GM19395 (cell line): Measurements from ENCODE around the gene NTNG1.

Experiments
- ATAC-seq: cut with Tn5 transposase; IDR thresholded peaks from one replicate; pipeline ENCODE4 v1.9.1; 2021; ENCODE audit warnings: mild to moderate bottlenecking, moderate library complexity; ENCODE audit not compliant: unreplicated experiment

The NTNG1 gene

DNA sequence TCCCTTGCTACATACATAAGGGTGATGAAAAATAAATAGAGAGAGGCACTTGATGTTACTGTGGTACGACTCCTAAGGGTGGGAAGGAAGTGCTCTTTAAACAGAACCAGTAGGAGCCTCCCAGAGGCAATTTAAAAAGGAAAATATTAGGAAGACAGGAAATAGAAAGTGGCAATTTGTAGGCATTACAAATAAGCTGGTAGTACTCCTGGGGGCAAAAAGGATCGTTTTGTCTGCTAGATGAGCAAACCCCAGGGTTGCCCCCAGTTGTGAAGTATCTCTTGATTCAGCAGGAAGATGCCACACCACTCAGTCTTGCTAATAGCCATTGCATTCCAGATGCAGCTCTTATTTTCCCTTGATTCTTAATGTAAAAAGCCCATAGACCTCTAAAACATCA, 303.0 kb downstream of the NTNG1 start:
- ATAC-seq = no peak

DNA sequence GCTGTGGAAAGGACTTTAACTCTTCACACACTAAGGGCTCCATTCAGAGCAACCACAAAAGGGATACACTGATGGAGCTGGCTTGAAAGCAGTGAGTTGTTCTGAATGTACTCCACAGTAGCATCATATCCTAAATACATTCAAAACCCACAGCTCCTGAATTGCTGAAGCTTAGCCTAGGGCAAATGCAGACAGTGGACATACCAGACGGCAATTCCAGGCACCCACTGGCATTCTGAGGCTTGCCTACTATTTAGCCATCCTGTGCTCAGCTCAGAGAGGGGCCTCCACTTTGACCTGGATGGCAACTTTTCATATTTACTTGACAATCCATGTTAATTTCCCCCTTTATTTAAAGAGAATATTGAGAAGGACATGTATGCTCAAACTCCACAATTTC, 303.5 kb downstream of the NTNG1 start:
- no peak for ATAC-seq

DNA sequence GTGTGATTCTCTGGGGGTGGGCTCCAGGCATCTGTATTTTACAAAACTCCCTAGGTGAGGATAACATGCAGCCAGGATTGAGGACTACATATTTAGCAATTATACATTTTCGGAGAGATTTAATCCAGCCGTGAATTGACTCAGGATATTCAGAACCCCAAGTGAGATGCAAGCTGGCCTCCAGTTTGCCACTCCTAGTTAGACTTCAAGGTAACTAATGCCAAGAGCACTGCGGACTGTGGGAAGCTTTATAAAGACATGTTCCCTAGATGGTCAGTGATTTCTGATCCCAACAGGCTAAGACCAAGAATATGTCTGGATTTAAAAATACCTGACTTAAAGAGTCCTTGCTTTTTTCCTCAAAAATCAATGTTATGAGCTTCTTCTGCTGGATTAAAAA, 308.5 kb downstream of the NTNG1 start:
- no peak for ATAC-seq

DNA sequence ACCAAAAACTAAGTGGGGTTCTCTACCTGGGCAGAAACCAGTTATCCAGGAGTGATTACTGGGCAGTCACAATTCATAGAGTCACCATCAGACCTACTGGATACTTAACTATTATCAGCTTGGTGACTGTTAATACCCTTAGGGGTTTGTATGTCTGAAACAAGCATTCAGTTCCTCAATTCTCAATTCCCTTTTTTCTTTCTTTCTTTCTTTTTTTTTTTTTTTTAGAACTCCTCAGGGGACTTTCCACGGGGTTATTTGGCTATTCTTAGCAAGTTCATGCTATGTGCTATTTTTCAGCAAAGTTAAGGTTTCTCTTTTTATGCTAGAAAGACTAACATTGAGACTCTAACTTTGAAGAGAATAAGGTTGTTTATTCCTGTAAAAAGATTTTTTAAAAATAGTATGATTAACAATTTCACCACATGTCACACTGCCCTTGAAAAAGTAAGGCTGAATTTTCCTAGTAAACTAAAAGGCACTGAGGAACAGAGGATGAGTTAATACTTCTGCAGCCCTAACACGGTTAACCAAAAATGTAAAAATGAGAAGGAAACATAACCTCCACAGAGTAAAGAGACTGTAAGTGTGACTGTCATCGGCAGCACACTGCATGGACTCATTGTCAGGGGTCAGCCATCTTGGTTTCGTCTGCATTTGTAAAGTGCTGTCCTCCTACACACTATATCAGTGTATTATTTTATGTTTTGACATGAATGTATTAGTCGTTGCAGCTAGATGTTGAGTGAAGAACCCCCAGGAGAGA, 310.2 kb downstream of the NTNG1 start:
- peak; percentile 79 for ATAC-seq

DNA sequence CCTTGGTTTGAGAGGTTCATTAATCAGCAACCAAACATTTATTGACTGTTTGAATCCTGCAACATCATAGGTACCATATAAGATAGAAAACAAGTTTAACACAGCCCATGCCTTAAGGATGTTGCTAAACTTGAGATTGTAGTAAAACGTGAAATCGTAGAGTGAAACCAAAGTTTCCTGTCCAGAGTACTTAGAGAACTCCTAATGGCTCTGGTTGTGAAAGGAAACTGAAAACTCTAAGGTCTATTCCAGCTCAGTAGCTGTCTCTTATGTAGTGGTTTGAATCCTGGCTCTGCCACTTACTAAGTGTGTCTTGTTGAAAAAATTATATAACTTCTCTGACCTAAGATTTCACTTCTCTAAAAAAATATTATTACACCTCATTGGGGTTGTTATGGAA, 310.9 kb downstream of the NTNG1 start:
- ATAC-seq = peak; percentile 66

DNA sequence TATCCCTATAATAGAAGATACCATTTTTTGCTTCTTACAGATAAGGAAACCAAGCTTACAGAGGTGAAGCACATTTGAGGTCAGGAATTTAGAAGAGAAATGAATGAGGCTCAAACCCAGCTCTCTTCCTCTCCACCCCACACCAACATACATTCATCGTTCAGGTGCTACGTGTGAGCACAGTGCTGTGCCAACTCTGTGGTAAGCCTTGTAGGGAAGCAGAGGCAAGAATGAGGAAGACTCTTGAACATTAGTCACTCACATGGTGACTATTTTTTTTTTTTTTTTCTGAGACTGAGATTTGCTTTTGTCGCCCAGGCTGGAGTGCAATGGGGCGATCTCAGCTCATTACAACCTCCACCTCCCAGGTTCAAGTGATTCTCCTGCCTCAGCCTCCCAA, 314.0 kb downstream of the NTNG1 start:
- ATAC-seq = no peak

DNA sequence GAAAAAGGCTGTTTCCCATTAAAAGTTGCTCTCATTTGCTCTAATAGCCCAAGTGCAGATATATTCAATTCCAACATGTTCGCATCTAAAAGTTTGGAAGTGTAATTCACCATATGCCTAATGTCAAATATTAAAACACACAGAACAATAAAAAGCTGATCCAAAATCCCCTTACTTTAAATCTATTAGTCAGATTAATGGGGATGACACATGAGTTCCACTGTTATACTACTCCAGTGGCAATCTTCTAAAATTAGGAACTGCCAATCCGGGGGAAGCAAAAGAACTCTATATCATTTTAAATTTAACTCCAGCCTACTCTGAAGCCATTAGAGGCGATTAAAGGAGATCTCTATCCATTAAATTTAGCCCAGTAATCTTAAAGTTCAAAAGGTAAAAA, 317.1 kb downstream of the NTNG1 start:
- ATAC-seq = no peak

DNA sequence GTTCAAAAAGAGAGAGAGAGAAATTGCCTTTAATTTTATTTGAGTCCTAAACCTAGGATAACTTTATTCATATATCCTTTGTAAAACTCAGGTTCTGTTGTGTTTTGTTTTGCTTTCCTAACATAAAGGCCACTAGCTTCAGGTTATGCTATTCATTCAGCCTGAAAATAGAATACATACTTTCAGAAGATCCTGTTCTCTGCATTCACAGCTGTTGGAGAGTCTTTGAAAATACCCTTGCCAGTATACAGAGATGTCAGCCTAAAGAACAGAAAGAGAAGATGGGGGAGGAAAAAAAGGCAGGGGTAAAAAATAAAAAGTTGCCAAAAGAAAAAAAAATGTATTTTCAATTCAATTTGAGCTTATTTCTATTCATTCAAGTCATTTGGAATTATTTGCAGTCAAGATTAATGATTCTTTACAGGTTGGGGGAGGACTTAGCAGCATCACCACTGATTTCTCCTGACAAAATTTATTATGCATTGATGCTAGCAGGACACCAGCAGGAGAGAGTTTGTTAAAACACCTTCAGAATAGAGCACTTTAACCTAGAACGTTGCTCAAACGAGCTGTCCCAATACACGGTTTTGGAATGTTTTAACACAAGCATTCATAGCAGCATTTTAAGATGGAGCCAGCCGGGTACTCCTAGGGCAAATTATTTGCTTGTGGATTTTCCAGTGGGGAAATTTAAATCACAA, 318.5 kb downstream of the NTNG1 start:
- ATAC-seq = peak; percentile 78

DNA sequence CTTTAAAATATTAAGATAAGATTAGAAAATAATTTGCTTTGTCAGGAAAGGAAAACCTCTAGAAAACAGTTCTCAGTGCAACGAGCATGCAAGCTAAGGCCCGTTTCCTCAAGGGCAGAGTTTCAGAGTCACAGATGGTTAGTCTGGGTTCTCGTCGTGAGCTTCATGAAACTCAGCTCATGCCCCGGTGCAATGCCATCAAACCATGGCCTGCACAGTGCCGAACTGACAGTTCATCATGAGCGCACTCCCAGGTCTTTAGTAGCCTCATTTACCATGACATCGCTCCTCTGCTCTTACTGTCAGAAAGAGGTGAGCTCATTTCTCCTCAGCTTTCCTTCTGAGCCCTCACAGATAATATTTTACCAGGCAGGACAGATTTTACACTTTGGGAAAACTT, 319.2 kb downstream of the NTNG1 start:
- peak; percentile 70 for ATAC-seq

DNA sequence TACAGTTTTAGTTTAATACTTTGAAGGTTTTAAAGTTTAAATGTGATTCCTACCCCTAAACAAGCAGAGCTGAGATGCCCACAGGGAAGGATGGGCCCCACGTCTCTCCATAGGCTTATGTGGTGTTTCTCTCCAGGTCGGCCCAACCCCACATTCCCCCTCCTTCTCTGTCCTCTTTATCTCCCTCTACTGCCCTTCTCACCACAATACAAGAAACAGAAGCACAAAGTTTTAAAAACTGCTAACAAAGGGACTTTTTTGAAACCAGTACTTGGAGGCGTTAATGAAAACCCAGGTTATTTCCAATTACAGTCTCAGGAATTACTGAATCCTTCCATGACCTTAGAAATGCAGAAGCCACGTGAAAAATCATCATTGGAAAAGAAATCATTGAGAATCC, 324.0 kb downstream of the NTNG1 start:
- no peak for ATAC-seq

DNA sequence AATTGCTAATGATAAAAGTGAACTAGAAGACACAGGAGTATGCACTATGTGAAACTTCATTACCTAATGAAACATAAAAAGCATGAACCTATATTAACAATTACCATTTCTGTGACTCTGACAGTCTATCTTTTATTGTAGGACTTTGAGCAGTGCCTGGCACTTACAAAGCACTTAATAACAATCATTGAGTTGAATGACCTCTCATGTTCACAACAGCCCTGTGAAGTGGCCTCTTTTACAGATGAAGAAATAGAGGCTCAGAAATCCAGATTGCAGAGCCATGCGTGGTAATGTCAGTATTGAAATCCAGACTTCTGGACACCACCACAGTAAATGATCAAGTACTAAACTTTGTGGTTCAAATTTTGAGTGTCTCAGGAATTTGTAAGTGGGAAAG, 326.4 kb downstream of the NTNG1 start:
- ATAC-seq = no peak

DNA sequence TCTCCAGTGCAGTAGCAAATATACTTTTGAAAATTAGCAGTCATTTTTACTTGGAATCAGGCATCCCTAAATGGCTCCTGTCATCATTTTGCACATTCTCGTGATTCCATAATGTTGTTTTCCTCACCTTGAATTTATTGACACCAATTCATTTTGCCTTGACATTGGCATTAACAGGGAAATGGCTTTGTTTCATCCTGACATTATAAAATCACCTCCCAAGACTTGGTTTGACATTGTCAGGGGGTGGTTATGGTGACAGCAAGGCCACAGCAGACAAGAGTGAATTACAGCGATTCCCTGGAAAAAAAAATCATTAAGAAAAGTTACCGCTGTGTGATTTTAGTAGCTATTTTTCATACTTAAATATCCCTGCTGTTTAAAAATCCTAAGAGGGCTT, 327.0 kb downstream of the NTNG1 start:
- no peak for ATAC-seq

DNA sequence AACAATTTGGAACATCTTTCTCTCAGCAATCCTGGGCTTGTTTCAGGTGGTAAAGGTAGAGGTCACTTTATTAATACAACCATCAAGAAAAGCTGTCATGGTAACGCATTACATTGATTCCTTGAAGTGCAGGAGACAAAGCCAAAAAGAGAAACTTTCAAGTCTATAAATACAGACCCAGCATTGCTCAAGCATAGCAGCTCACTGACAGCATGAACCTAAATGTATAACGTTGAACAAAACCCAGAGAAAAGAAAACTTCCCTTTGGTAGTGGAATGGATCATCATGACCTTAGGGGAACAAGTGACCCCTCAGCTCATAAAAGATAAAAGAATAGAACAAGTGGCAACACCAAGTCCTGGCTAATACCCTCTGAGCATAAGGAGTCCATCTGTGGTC, 332.2 kb downstream of the NTNG1 start:
- no peak for ATAC-seq

DNA sequence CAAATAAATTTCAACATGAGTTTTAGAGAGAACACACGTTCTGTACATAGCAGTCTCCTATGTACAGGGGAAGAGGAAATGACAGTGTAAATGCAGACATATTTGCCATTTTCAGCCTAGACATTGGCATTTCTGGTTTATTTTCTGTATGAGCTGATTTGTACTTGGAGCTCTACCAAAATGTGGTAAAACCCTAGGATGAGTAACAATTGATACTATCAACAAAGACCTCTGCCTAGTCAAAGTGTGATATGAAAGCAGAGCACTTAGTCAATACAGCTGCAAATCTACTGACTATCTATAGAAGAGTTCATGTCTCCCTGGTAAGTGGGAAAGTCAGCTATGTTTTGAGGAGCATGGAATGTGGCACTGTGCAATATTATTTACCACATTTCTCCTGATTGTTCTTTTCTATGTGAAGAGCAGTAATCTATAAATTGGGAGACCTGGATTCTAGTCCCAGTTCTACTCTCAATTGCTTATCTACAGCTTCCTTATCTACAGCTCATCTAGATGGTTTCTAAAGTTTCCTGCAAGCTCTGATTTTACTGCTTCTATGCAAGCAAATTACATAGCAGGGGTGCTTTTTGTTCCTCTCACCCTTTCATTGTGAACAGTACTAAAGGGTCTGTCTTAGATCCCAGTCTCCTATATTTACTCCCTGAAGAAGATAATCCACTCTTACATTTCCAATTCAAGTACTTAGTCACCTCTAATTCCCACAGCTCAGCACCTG, 334.2 kb downstream of the NTNG1 start:
- peak; percentile 74 for ATAC-seq

DNA sequence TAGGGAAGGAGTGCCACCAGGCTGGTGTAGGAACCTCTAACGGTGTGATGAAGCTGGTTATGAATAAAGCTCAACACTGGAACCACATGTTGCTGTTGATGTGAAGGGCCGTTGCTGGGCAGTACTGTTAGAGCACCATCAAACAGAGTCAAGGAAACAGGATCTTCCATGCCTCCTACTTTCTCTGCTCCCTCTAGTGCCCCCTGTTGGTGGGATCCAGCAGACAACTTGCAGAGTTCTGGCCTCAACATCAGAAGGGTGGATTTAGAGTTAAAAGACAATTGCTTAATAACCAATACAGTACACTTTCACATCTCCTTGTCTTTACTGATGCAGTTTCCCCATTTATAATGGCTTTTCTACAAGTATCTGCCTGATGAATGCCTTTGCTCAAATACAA, 336.4 kb downstream of the NTNG1 start:
- no peak for ATAC-seq

DNA sequence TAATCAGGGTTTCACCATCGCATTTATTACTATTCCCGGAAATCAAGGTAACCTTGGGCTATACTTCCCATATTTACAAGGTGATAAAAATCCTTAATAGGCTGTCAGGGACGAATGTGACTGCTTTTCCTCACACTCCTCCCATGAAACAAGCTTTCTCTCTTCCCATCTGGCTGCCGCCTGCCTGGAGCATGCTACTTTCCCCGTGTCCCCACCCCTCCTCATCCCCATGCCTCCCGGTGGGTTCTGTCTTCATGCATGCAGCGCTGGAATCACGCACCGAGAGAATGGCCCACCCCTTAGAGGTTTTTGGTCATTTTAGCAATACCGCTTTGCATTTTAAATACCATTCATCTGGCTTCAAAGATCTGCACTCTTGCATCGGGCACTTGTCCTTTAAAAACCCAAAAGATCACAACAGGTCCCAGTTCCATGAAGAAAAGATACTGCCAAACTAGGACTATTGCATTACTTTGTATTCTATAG, 339.1 kb downstream of the NTNG1 start:
- no peak for ATAC-seq

DNA sequence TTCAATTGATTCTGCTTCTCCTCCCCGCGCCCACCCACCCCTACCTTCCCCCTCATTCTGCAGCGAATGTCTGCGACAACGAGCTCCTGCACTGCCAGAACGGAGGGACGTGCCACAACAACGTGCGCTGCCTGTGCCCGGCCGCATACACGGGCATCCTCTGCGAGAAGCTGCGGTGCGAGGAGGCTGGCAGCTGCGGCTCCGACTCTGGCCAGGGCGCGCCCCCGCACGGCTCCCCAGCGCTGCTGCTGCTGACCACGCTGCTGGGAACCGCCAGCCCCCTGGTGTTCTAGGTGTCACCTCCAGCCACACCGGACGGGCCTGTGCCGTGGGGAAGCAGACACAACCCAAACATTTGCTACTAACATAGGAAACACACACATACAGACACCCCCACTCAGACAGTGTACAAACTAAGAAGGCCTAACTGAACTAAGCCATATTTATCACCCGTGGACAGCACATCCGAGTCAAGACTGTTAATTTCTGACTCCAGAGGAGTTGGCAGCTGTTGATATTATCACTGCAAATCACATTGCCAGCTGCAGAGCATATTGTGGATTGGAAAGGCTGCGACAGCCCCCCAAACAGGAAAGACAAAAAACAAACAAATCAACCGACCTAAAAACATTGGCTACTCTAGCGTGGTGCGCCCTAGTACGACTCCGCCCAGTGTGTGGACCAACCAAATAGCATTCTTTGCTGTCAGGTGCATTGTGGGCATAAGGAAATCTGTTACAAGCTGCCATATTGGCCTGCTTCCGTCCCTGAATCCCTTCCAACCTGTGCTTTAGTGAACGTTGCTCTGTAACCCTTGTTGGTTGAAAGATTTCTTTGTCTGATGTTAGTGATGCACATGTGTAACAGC, 339.9 kb downstream of the NTNG1 start:
- peak; percentile 66 for ATAC-seq

DNA sequence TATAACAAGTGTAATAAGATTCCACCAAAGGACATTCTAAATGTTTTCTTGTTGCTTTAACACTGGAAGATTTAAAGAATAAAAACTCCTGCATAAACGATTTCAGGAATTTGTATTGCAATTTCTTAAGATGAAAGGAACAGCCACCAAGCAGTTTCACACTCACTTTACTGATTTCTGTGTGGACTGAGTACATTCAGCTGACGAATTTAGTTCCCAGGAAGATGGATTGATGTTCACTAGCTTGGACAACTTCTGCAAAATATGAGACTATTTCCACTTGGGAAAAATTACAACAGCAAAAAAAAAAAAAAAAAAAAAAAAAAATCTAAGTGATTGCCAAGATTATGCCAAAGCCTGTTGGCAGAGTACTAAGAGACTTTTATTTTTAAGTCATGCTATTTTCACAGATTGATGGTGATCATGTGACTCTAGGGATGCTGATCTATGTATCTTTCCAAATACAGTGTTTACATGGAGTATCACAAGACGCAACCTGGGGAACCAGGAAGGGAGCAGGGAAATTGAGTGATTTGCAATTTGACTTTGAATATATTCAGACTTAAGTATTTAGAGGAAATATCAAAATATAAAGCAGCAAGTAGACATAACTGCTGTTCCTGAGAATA, 341.0 kb downstream of the NTNG1 start:
- no peak for ATAC-seq

DNA sequence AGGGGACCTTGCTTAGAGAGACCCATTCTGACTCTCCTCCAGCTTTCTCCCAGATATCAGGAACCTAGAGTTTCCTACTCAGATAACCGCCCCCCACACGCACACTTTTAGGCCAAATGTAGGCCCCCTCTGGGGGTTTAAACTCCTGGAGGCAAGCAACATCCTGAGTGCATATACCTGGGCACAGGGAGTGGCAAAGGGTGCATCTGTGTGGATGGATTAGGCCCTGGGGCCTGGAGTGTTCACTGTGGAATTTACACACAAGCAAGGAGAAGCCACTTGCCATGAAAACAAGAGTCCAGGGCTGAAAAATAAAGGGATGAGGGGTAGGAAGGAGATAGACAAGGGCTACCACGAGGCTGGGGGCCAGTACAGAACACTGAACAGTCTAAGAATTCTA, 343.1 kb downstream of the NTNG1 start:
- no peak for ATAC-seq

DNA sequence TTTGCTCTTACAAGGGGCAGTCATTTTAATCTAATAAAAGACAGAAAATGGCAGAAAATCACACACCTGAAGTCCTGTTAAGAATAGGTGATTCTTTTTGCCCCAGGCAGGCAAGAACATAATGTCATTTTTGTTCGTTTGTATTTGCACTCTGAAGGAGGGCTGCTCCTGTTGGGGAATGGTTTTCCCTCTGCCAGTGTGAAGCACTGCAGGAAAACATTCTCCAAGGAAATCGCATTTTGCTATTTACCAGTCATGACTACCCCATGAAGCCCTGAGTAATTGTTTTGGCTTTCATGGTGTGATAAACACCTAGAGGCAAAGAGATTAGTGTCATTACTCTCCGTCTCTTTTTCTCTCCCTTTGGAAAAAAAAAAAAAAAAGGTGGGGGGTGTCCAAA, 345.5 kb downstream of the NTNG1 start:
- ATAC-seq = no peak
